ENCODE data around the gene U2SURP. TPM values are rescaled to one million over a fixed set of nuclear protein-coding genes. Genes with fewer than 3 reads are reported as not detected.
A peak's percentile ranks its signal among the peaks of the same experiment; 100 is the strongest.

U2SURP gene
- total RNA-seq, 2 experiments from 2014 or later: 208 to 248 TPM

DNA sequence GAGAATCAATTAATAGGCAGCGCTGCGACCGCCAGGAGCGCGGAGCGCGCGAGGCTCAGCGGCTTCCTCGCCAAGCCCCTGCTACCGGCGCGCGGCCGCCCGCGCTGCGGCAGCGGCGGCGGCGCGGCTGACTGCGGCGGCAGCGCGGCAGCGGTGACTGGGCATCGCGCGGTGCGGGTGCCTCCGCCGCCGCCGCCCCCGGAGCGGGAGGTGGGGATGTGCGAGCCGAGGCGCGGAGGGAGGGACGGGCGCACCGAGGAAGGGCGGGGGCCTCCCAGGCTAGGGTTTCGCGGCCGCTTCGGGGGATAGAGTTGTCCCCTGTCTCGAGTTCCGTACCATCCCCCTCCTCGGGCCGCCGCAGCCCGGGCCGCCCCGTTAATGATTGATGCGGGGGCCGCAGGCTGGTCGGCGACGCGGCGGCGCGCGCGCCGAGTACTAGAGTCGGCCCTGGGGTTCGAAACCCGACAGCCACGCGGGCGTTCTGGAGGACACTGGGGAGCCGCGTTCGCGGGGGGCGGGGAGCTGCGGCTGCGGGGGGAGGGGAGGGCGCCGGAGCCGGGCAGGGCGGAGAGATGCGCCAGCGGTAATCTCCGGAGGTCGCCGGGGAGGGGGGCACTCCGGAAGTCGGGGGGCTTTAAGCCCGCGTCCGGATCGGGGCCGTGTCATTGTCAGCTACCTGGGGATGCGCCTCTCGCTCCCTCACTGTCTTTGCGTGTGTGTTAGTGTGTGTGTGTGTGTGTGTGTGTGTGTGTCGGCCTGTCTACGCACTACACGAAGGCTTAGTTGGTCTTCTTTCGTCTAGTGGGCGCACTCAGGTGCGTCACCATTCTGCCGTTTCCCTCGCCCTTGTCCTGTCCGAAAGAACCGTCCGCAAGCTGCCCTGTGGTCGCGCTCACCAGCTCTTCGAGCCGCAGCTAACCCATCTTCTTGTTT, 37.6 kb upstream of the U2SURP start, which contains the start of gene PAQR9:
PAQR9 (minus strand) TSS at position 159 of the 933 bp plus-strand sequence. CDS start 338 bp downstream, outside the sequence.
- ATAC-seq: peak; percentile 55
- ChIA-PET CTCF (interaction anchor here (0.6 to 0.8 kb wide), 3 partner anchors 38 to 164 kb away, joined by 3 to 4 read pairs (median 4); no protein-coding TSS in a partner anchor), POLR2A (no interaction called here)
- intact Hi-C loops (cut with DNase I, micrococcal nuclease): loop anchor here in 1 of 2 experiments (2.0 kb wide), 1 partner anchor 75 kb away; the partner anchor contains the start of gene PCOLCE2
- H3K4me3 Mint-ChIP-seq: peak within 1 kb of the TSS; percentile 67
- peaks cover 49% of the 10 kb centered on the region for H3K27me3 Mint-ChIP-seq
- no peaks in the 10 kb centered on the region for H3K9me3 Mint-ChIP-seq (ENCODE audit: low read depth)
- peak; percentile 48 for DNase-seq
- no peak within 1 kb of the TSS for H3K27ac Mint-ChIP-seq
- H3K36me3 Mint-ChIP-seq (ENCODE audit: low read depth): peaks cover 2% of the 10 kb centered on the region
- peaks cover 7% of the 10 kb centered on the region for H3K4me1 Mint-ChIP-seq

DNA sequence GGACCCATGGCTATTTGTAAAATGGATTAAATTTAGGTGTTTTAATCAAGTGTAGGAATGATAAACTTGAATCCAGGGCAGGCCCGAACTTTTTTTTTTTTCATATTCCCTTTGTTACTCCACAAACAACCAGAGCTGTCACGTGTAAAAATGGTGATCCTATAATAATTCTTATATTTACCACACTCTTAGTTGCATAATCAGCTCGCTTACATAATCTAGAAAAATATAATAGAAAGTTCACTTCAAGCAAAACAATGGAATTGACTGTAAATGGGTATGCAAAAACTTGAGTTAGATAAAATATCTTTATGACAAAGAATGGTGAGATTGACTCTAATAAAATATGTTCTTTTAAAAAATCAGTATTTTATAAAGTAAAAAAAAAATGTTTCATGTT, 35.8 kb upstream of the U2SURP start:
- Mint-ChIP-seq H3K4me3 (no peak overlapping the region), H3K4me1 (peaks cover 7% of the 10 kb centered on the region), H3K27ac (no peak overlapping the region), H3K36me3 (ENCODE audit: low read depth) (peaks cover 2% of the 10 kb centered on the region), H3K27me3 (peaks cover 37% of the 10 kb centered on the region), H3K9me3 (ENCODE audit: low read depth) (no peaks in the 10 kb centered on the region)
- ATAC-seq (no peak), DNase-seq (no peak)
- ChIA-PET POLR2A (interaction anchor here (0.6 kb wide), 1 partner anchor 190 kb away, joined by 5 read pairs; no protein-coding TSS in a partner anchor), CTCF (interaction anchor here (1.1 kb wide), 1 partner anchor 9 kb away, joined by 3 read pairs; no protein-coding TSS in a partner anchor)
- intact Hi-C loops (cut with DNase I, micrococcal nuclease): no loop called here

DNA sequence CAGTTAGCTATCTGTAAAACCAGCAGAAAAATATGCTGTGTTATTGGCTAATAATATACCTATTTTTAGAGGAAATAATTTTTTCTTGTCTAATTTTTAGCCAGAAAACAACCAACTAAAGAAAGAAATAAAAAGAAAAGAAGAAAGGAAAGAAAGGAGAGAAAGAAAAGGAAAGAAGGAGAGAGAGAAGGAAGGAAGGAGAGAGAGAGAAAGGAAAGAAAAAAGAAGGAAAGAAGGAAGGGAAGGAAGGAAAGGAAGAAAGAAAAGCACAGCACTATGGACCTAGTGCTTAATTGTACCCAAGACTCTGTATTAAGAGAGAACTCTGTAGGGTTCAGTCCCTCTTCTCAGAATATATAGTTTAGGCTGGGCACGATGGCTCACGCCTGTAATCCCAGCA, 34.6 kb upstream of the U2SURP start:
- Mint-ChIP-seq H3K4me3 (no peak overlapping the region), H3K27ac (no peak overlapping the region), H3K4me1 (peaks cover 7% of the 10 kb centered on the region), H3K27me3 (peaks cover 32% of the 10 kb centered on the region), H3K36me3 (ENCODE audit: low read depth) (peaks cover 2% of the 10 kb centered on the region), H3K9me3 (ENCODE audit: low read depth) (no peaks in the 10 kb centered on the region)
- CTCF ChIA-PET: interaction anchor here (0.8 kb wide), 1 partner anchor 11 kb away, joined by 3 read pairs; no protein-coding TSS in a partner anchor
- POLR2A ChIA-PET: interaction anchor here (0.6 kb wide), 1 partner anchor 15 kb away, joined by 10 read pairs; no protein-coding TSS in a partner anchor
- intact Hi-C loops (cut with DNase I, micrococcal nuclease): no loop called here
- ATAC-seq: no peak
- no peak for DNase-seq

DNA sequence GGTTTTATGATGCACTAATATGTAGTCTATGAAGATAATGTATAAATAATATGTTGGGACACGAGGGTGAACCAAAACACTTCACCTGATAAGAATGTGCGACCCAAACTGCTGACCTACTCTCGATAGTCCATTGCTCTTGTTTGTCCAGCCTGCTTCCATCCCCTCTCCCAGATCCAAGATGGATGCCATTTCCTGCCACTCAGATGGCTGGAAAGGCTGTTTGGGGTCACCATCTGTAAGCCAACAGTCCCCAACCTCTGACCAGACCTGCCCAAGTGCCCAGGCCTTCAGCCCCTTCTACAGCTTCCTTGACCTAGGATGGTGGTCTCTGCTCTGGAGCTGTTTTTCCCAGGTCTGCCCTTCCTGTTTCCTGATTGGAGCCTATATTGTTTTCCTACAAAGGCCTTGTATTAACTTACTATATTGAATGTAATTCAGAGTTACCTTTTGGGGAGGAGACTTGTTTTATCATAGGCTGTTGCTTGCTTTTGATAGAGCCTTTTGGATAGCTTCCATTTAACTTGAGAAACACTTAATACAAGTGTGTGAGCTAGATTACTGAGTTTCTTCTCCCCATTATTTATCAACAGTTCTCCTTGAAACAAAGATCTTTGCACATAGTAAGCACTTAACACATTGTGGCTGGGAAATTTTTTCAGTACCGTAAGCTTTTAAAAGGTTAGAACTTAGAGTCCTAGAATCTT, 32.9 kb upstream of the U2SURP start:
- DNase-seq (no peak), ATAC-seq (no peak)
- no peak overlapping the region for H3K27ac Mint-ChIP-seq
- POLR2A ChIA-PET: no interaction called here
- peaks cover 23% of the 10 kb centered on the region for H3K27me3 Mint-ChIP-seq
- CTCF ChIA-PET: interaction anchor here (1.1 kb wide), 1 partner anchor 16 kb away, joined by 4 read pairs; no protein-coding TSS in a partner anchor
- intact Hi-C loops (cut with DNase I, micrococcal nuclease): no loop called here
- peaks cover 4% of the 10 kb centered on the region for H3K4me1 Mint-ChIP-seq
- no peaks in the 10 kb centered on the region for H3K9me3 Mint-ChIP-seq (ENCODE audit: low read depth)
- no peaks in the 10 kb centered on the region for H3K36me3 Mint-ChIP-seq (ENCODE audit: low read depth)
- H3K4me3 Mint-ChIP-seq: no peak overlapping the region

DNA sequence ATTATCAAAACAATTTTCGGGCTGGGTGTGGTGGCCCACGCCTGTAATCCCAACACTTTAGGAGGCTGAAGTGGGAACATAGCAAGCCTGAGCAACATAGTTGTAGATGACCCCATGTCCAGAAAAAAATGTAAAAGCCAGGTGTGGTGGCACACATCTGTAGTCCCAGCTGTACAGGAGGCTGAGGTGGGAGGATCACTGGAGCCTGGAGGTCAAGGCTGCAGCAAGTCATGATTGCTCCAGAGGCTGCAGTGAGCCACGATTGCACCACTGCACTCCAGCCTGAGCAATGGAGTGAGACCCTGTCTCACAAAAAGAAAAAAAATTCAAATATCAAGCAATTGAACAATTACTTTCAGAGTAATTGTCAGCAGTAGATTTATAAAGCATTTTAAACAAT, 29.9 kb upstream of the U2SURP start:
- Mint-ChIP-seq H3K36me3 (ENCODE audit: low read depth) (no peaks in the 10 kb centered on the region), H3K4me3 (no peak overlapping the region), H3K9me3 (ENCODE audit: low read depth) (no peaks in the 10 kb centered on the region), H3K27ac (no peak overlapping the region), H3K27me3 (peaks cover 10% of the 10 kb centered on the region), H3K4me1 (no peaks in the 10 kb centered on the region)
- ATAC-seq (no peak), DNase-seq (no peak)
- intact Hi-C loops (cut with DNase I, micrococcal nuclease): no loop called here
- ChIA-PET CTCF (no interaction called here), POLR2A (no interaction called here)

DNA sequence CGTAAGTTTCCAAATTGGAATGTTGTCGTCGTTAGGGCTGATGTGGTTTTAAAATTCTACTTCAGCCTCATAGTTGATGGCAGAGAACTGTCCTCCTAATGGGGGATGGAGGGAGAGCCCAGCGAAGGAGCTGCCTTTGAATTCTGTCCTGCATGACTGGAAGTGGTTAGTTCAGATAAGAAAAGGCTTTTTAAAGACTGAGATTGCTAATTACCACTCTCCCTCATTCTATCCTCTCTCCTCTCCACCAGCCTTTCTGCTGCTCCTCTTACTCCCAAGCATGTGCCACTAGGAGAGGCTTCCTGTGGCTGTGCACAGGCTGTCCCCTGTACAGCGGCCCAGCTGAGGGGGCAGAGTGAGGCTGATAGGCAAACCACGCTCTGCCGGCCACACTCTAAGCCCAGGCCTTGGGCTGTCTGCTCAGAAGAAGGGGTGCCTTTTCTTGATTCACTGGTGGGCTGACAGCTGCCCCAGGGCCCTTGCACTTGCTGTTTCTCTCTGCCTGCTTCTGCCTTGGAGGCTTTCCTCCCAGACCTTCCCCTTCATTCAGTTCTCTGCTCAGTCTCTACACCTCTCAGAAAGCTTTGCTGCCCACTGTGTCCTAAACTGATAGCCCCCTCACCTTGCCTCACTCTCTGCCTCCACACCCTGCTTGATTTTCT, 29.1 kb upstream of the U2SURP start:
- Mint-ChIP-seq H3K4me3 (no peak overlapping the region), H3K9me3 (ENCODE audit: low read depth) (no peaks in the 10 kb centered on the region), H3K4me1 (no peaks in the 10 kb centered on the region), H3K36me3 (ENCODE audit: low read depth) (no peaks in the 10 kb centered on the region), H3K27ac (no peak overlapping the region), H3K27me3 (peaks cover 9% of the 10 kb centered on the region)
- no peak for DNase-seq
- no peak for ATAC-seq
- POLR2A ChIA-PET: no interaction called here
- CTCF ChIA-PET: interaction anchor here (1.0 kb wide), 1 partner anchor 22 kb away, joined by 3 read pairs; no protein-coding TSS in a partner anchor
- intact Hi-C loops (cut with DNase I, micrococcal nuclease): no loop called here

DNA sequence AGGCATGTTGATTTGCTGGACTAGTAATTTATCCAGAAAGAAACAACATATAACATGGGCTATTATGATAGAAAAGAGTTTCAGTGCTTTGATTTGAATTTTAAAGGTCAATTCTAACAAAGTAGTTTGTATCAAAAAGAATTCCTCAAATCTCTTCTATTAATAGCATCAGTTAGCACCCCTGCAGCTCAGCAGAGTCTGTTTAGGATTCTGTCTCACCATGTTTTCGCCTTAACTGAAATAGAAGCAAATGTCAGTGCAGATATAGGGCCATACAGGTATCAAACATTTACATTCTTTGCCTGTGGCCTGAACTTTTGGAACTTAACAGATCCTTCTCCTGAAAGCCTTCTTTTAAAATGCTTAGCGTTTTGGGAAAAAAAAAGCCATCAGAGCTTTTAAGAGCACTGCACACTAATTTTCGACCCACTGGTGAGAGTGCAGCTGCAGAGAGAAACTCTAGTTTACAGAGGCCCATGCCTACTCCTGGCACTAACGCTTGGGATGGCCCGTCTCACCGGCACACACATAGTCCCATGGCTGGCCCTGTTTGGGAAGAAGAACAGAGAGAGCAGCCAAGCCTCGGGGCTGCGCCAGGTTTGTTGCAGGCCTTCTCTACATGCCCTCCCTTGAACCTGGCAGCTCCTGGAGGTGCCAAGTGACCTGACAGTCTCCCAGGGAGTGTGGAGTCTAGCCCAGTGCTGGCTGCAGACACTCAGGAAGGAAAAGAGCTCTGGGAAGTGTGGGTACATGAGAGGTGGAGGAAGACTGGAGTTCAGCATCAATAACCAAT, 28.0 kb upstream of the U2SURP start:
- no peaks in the 10 kb centered on the region for H3K4me1 Mint-ChIP-seq
- intact Hi-C loops (cut with DNase I, micrococcal nuclease): no loop called here
- ATAC-seq (no peak), DNase-seq (no peak)
- no peak overlapping the region for H3K4me3 Mint-ChIP-seq
- POLR2A ChIA-PET: no interaction called here
- H3K36me3 Mint-ChIP-seq (ENCODE audit: low read depth): no peaks in the 10 kb centered on the region
- no peaks in the 10 kb centered on the region for H3K9me3 Mint-ChIP-seq (ENCODE audit: low read depth)
- CTCF ChIA-PET: interaction anchor here (0.8 to 1.4 kb wide), 4 partner anchors 8 to 145 kb away, joined by 3 to 5 read pairs (median 3); no protein-coding TSS in a partner anchor
- H3K27ac Mint-ChIP-seq: no peak overlapping the region
- H3K27me3 Mint-ChIP-seq: peaks cover 9% of the 10 kb centered on the region

DNA sequence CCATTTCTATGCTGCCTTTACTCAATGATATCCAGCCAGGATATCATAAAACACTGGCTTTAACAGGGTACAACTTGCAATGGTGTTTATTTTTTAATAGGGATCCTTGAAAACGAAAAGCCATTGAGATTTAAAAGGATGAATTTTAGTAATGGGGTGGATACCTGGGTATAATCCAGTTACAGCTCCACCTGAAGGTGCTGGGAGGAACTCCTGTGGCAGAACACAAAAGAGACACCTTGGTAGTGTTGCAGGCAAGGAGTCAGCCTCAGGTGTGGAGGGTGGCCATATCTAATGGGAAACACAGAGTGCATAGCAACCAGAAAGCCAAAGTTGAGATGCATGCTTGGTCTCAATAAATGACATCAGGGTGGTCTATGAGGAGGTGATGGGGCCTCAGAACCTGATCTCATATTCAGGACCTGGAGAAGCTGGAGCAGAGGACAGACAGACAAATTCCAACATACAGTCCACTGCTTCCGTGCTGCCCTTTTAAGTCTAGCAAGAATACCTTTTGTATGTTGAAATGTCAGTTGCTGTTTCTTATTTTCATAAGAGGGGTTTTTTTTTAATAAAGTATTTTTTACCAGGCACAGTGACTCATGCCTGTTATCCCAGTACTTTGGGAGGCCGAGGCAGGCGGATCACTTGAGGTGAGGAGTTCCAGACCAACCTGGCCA, 25.9 kb upstream of the U2SURP start:
- ChIA-PET POLR2A (no interaction called here), CTCF (interaction anchor here (0.5 to 1.0 kb wide), 3 partner anchors 19 to 119 kb away, joined by 3 read pairs; no protein-coding TSS in a partner anchor)
- DNase-seq: no peak
- Mint-ChIP-seq H3K4me3 (no peak overlapping the region), H3K9me3 (ENCODE audit: low read depth) (no peaks in the 10 kb centered on the region), H3K4me1 (no peaks in the 10 kb centered on the region), H3K27ac (no peak overlapping the region), H3K27me3 (peaks cover 14% of the 10 kb centered on the region), H3K36me3 (ENCODE audit: low read depth) (no peaks in the 10 kb centered on the region)
- intact Hi-C loops (cut with DNase I, micrococcal nuclease): no loop called here
- no peak for ATAC-seq

DNA sequence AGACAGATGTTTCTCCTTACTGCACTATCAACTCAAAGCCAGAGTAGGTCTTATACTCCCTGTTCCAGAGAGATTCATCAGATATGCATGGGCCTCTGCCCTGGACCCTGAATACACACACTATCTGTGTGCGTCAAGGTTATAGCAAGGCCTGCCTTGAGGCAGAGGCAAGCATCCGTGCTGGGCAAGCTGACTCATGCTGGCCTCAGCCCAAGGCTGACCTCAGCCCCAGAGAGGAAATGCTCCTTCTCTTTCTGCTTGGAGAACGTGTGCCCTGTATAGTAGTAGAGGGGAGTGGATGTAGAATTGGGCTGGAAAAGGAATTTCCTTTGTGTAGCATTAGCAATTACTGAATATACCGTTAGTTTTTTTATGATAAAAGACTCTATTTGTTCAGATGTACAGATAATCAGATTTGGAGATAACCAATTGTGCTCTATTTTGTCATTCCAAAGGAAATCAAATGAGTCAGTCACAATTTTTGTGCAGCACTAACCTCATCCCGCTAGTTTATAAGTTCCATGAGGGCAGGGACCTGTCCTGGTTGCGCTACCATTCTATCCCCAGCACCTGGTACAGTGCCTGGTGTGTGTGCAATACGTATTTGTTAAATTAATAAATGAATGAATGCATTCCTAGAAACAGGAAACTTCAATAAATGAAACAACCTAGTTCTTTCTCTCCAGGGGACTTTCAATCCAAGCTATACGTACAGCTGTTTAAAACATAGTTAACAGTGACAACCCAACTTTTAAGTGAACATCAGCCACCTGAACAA, 24.6 kb upstream of the U2SURP start:
- ChIA-PET POLR2A (no interaction called here), CTCF (interaction anchor here (0.9 to 1.3 kb wide), 2 partner anchors 10 to 11 kb away, joined by 3 to 4 read pairs; no protein-coding TSS in a partner anchor)
- ATAC-seq (no peak), DNase-seq (no peak)
- Mint-ChIP-seq H3K36me3 (ENCODE audit: low read depth) (no peaks in the 10 kb centered on the region), H3K4me3 (no peak overlapping the region), H3K4me1 (no peaks in the 10 kb centered on the region), H3K27me3 (peaks cover 10% of the 10 kb centered on the region), H3K9me3 (ENCODE audit: low read depth) (no peaks in the 10 kb centered on the region), H3K27ac (no peak overlapping the region)
- intact Hi-C loops (cut with DNase I, micrococcal nuclease): no loop called here

DNA sequence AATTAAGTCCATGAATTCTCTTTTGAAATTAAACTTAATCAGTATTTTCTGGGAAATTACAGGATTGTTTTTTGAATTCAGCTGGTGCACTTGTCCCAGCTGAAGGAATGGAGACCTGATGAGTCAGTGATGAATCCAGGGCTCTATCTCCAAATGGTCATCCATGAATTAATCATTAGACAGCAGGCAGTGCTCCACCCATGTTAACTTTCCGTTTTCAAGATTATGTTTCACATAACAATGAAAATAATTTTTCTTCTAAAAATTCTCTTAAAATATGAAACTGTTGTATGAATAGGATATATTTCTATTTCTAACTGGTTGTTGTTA, 24.0 kb upstream of the U2SURP start:
- H3K4me3 Mint-ChIP-seq: no peak overlapping the region
- ATAC-seq (no peak), DNase-seq (no peak)
- H3K36me3 Mint-ChIP-seq (ENCODE audit: low read depth): no peaks in the 10 kb centered on the region
- CTCF ChIA-PET: interaction anchor here (0.9 to 1.3 kb wide), 2 partner anchors 10 to 11 kb away, joined by 3 to 4 read pairs; no protein-coding TSS in a partner anchor
- H3K27me3 Mint-ChIP-seq: peaks cover 9% of the 10 kb centered on the region
- intact Hi-C loops (cut with DNase I, micrococcal nuclease): no loop called here
- no peaks in the 10 kb centered on the region for H3K4me1 Mint-ChIP-seq
- H3K9me3 Mint-ChIP-seq (ENCODE audit: low read depth): no peaks in the 10 kb centered on the region
- POLR2A ChIA-PET: no interaction called here
- H3K27ac Mint-ChIP-seq: no peak overlapping the region

Measured in activated CD4-positive, alpha-beta T cell treated with anti-CD3 and anti-CD28 coated beads for 36 hours (primary cell).